Skeletal muscle cell (primary cell): ENCODE measurements around the gene HS3ST6.
A peak's percentile ranks its signal among the peaks of the same experiment; 100 is the strongest.
"Not testable (repeated sequence)": the region's sequence is repeated elsewhere in the genome, so short reads cannot be mapped to it uniquely, and the experiment has no call there.

Experiments used
- DNase-seq: peaks from one replicate; pipeline ENCODE4 v3.0.0-alpha.2; 2010; ENCODE audit warnings: low read depth
- H3K4me3 ChIP-seq: 2 replicates; pipeline ENCODE4 v1.5.1; 2011; ENCODE audit warnings: low read depth, mild to moderate bottlenecking, control low read depth, low read length, moderate library complexity

Gene HS3ST6

DNA sequence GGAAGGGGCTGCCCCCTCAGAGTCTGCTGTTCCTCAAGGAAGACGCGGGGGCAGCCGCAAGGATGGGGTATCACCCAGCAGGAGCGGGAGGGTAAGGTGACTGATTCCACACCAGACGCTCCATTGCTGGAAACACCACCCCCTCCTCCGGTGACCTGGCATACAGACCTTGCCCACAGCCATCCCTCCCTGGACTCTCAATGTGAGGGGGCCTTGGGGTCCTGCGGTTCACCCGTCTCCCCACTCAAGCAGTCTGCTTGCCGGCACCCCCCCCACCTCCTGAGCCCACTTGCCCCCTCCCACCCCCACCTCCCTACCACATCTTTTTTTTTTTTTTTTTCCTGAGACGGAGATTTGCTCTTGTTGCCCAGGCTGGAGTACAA, 12.1 kb upstream of the HS3ST6 start:
- no peak overlapping the region for H3K4me3 ChIP-seq

GRCh38 chr16:1929578-1930337, 11.5 kb upstream of the HS3ST6 start:
- DNase-seq: peak; percentile 25
- H3K4me3 ChIP-seq: peak overlapping the region; percentile 57

More for the DNA sequence above, 12.1 kb upstream of the HS3ST6 start:
- DNase-seq: no peak

- H3K4me3 ChIP-seq: peak overlapping the region; percentile 57
- DNase-seq: no peak
Observed at GRCh38 chr16:1929105-1929504, 10.9 kb upstream of the HS3ST6 start.

- no peak overlapping the region for H3K4me3 ChIP-seq
- no peak for DNase-seq
Observed at GRCh38 chr16:1926271-1926670, 8.1 kb upstream of the HS3ST6 start.

- no peak overlapping the region for H3K4me3 ChIP-seq
- no peak for DNase-seq
Observed at GRCh38 chr16:1924095-1924494, 5.9 kb upstream of the HS3ST6 start.

- H3K4me3 ChIP-seq: no peak overlapping the region
- no peak for DNase-seq
Observed at GRCh38 chr16:1923299-1924034, 5.3 kb upstream of the HS3ST6 start.

DNA sequence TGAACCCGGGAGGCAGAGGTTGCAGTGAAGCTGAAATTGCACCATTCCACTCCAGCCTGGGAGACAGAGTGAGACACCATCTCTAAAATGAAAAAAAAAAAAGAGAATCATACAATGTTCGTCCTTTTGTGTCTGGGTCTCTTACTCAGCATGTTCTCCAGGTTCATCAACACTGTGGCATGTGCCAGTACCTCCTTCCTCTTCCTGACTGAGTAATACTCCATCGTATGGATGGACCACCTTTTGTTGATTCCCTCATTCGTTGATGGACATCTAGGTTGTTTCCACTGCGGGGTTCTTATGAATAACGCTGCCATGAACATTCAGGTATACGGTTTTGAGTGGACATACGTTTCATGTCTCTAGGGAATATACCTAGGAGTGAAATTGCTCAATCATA, 4.1 kb upstream of the HS3ST6 start:
- H3K4me3 ChIP-seq: no peak overlapping the region
- no peak for DNase-seq

DNA sequence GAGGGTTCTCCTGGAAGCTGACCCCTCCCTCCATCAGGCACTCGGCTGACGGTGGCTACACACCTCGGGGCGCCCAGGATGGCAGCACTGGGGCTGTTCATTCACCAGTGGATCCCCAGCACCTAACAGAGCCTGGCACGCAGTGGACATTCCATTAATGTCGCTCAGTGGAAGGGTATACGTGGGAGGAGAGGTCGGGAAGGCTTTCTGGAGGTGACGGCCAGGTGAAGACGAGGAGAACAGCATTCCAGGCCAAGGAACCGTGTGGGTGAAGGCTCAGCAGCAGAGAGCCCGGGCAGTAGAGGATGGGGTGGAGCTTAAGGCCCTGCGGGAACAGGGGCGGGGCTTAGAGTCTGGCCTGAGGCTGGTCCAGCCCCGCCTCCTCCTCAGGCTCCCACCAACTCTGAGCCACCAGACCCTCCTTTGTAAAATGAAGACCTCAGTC, 2.5 kb upstream of the HS3ST6 start:
- DNase-seq: no peak
- H3K4me3 ChIP-seq: no peak overlapping the region

- not testable (repeated sequence) for DNase-seq, H3K4me3 ChIP-seq
Observed at GRCh38 chr16:1920122-1920521, 1.9 kb upstream of the HS3ST6 start.

GRCh38 chr16:1919327-1919998, 1.2 kb upstream of the HS3ST6 start:
- H3K4me3 ChIP-seq: no peak overlapping the region
- no peak for DNase-seq

- no peak overlapping the region for H3K4me3 ChIP-seq
- DNase-seq: no peak
Observed at GRCh38 chr16:1917665-1918350, 407 bp downstream of the HS3ST6 start.

- no peak for DNase-seq
- no peak overlapping the region for H3K4me3 ChIP-seq
Observed at GRCh38 chr16:1917056-1917664, 1.1 kb downstream of the HS3ST6 start.

DNA sequence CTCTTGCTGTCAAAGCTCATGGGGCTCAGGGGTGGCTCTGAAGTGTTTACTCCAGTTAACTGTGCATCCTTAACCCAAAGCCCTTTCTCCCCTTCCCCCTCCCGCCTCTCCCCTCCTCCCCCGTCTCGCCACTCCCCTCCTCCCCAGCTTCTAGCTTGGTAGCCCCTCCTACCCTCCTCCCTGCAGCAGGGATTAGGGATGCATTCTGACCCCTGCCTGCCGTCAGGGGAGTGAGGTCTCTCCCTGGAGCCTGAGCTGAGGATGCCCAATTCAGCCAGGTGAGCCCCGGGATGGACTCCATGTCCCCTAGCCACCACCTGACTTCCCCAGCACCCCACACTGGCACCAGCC, 1.6 kb downstream of the HS3ST6 start:
- DNase-seq: no peak

GRCh38 chr16:1915732-1916639, 2.2 kb downstream of the HS3ST6 start:
- DNase-seq: no peak
- no peak overlapping the region for H3K4me3 ChIP-seq

More for the DNA sequence above, 1.6 kb downstream of the HS3ST6 start:
- no peak overlapping the region for H3K4me3 ChIP-seq

DNA sequence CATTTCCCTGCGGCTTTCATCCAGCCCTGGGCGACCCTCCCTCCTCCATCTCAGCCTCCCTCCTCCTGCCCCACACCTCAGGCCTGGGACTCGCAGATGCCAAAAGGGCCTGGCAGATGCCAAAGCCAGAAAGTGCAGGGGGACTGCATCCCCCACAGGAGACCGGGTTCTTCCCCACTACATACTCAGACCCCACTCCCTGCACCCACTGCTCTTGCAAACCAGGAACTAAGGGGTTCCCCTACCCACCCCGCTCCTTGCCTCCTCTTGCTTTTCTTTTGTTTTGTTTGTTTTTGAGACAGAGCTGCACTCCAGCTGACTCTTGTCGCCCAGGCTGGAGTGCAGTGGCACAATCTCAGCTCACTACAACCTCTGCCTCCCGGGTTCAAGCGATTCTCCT, 3.2 kb downstream of the HS3ST6 start:
- DNase-seq: no peak
- no peak overlapping the region for H3K4me3 ChIP-seq

GRCh38 chr16:1914084-1914608, 4.1 kb downstream of the HS3ST6 start:
- no peak overlapping the region for H3K4me3 ChIP-seq
- no peak for DNase-seq

DNA sequence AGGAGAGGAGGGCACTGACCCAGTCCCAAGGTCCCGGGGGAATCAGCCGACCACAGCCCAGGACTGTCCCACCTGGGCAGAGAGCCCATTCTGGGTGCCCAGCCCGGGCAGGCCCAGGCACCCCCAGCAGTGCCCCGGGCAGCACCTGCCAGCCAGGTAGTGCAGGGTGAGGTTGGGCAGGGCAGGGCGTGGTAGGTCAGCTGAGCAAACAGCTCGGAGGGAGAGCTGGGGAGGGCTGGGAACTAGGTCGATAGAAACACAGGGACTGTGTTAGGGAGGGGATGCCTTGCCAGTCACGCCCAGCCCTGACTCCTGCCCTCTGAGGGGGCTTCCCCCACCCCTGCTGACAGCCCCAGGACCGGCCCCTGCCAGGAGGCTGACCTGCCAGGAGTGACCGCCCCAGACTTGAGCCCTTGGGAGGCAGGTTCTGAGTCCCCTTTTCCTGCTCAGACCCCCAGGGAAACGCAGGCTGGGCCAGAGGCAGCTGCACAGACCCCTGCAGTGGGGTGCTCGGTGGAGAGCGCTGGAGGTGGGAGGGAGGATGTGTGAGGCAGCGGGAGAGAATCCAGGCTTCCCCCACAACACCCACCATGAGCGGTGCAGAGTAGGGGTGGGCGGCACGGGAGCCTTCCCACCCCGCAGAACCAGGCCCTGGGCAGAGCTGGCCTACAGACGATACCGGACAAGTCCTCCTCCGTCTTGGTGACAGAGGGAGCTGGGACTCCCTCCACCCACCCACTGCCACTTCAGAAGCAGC, 4.7 kb downstream of the HS3ST6 start:
- no peak for DNase-seq
- no peak overlapping the region for H3K4me3 ChIP-seq

- no peak for DNase-seq
- H3K4me3 ChIP-seq: no peak overlapping the region
Observed at GRCh38 chr16:1912215-1912543, 6.0 kb downstream of the HS3ST6 start.
